Sigmoid colon (tissue), 4 donors: Measurements from ENCODE around the gene CSKMT.

Experiments used
- CTCF ChIP-seq, 4 experiments: fragments of 450-650 bp in 3 of 4; fragments of 200-600 bp in 1 of 4; IDR thresholded peaks; one replicate each; pipeline ENCODE4 v1.5.1; 2016 to 2019; ENCODE audit warnings: antibody characterized with exemption in 4 of 4, mild to moderate bottlenecking in 3 of 4, moderate library complexity in 2 of 4
- POLR2A ChIP-seq, 2 donors: fragments of 450-650 bp; IDR thresholded peaks; one replicate each; pipeline ENCODE4 v1.6.1; 2016; ENCODE audit warnings: antibody characterized with exemption in 2 of 2, mild to moderate bottlenecking in 2 of 2, moderate library complexity in 2 of 2
- POLR2AphosphoS5 ChIP-seq, 4 donors: sonication (generic); formaldehyde crosslinking; IDR thresholded peaks; one replicate each; pipeline ENCODE4 v1.6.1; 2017; ENCODE audit warnings: antibody characterized with exemption in 4 of 4

DNA sequence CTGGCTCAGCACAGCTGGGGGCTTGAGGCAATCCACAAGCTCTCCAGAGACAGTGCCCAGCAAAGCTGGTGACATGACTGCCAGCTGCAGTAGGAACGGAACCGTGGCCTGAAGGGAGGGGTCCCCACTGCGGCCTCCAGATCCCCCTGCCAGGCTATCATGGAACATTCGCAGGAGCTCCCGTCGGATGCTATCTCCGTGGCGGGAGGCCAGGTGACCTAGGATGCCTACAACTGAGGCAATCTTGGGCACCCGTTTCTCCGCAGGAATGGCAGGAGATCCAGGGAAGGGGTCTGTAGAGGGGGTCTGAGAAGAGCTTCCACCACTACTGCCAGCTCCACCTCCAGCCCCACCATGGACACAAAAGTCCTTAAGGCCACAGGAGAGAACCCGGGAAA lies 16.1 kb upstream of the CSKMT start:
- no peak for TF ChIP-seq CTCF (IDR thresholded peaks at IDR 0.05)
- no peak for TF ChIP-seq POLR2A (IDR thresholded peaks at IDR 0.05)
- no peak for TF ChIP-seq POLR2AphosphoS5 (IDR thresholded peaks at IDR 0.05)
